RPMI8226 (cell line): ENCODE measurements around the gene ZDHHC21.
A peak's percentile ranks its signal among the peaks of the same experiment; 100 is the strongest.
"Not testable (repeated sequence)": the region's sequence is repeated elsewhere in the genome, so short reads cannot be mapped to it uniquely, and the experiment has no call there.

Experiments
- DNase-seq: peaks from one replicate; pipeline ENCODE4 v3.0.0-alpha.2; 2015

The ZDHHC21 gene

DNA sequence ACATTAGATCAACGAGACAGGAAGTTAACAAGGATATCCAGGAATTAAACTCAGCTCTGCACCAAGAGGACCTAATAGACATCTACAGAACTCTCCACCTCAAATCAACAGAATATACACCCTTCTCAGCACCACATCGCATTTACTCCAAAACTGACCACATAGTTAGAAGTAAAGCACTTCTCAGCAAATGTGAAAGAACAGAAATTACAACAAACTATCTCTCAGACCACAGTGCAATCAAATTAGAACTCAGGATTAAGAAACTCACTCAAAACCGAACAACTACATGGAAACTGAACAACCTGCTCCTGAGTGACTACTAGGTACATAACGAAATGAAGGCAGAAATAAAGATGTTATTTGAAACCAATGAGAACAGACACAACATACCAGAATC is 10.6 kb downstream of the ZDHHC21 start:
- not testable (repeated sequence) for DNase-seq

DNA sequence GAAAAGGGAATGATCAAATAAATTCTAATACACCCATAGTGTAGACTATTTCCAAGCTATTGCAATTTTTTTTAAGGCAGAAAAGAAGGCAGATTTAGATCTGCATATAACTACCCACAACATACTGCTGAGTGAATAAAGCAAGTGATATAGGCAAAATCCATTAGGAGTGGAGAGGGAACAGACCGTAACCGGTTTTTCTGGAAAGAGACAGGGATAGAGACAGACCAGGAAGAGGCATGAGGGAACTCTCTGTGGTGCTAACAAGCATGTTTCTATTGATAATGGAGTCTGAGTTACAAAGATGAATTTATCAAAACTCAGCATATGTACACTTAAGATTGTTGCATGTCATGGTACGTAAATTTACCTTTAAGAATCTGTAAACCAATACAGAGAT is 14.5 kb downstream of the ZDHHC21 start:
- DNase-seq: no peak

DNA sequence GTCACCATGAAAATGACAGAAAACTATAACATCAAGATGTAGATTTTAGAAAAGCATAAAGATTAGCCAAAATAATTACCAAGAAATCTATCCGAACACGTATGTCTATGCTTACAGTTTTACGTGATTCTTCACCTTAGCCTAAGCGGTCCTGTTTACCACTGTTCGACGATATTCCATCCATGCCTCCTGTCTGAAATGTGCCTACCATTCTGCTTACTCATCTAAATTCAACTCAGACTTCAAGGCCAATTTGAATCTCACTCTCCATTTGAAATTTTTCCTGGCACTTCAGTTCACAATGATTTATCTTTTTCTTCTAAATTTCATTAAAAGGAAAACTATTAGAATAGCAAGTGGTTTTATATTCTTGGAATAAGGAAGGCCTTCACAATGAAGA is 15.4 kb downstream of the ZDHHC21 start:
- no peak for DNase-seq

GRCh38 chr9:14677396-14677795 is 15.8 kb downstream of the ZDHHC21 start:
- no peak for DNase-seq

- no peak for DNase-seq
Measured at GRCh38 chr9:14674630-14675029, 18.6 kb downstream of the ZDHHC21 start.

DNA sequence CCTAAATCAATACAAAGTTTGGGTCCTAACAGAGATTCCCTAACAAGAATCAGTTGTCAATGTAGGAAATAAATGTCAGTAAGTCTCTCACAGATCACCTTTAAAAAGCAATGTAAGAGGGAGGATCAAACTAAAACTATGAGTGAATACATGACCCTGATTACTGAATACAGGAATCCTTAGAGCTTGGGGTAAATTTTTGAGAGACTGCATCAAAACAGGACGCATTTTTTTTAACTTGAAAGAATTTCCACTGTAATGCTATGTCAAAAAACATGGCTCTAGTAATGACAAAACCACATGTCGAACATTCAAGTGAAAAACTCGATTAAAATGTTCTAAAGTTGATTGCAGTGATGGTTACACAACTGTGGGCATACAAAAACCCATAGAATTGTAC is 21.9 kb downstream of the ZDHHC21 start:
- DNase-seq: no peak

DNA sequence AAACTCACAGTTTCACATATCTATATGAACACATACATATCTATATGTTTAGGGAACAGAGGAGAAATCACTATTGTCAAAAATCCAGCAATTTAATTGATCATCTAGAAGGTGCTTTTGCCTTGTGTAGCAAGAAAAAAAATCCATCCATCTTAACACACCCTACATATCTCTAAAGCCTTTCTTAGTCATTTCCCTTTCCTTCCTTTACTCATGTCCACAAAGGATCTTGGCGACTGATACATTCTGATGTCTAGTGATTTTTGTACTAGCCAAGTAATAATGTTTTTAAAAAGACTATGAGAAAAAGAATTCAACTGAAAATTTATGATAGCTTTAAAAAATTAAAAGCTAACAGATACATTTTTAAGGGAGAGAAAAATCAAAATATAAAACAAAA is 22.5 kb downstream of the ZDHHC21 start:
- DNase-seq: no peak

DNA sequence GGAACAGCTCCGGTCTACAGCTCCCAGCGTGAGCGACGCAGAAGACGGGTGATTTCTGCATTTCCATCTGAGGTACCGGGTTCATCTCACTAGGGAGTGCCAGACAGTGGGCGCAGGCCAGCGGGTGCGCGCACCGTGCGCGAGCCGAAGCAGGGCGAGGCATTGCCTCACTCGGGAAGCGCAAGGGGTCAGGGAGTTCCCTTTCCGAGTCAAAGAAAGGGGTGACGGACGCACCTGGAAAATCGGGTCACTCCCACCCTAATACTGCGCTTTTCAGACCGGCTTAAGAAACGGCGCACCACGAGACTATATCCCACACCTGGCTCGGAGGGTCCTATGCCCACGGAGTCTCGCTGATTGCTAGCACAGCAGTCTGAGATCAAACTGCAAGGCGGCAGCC is 29.2 kb downstream of the ZDHHC21 start:
- not testable (repeated sequence) for DNase-seq

DNA sequence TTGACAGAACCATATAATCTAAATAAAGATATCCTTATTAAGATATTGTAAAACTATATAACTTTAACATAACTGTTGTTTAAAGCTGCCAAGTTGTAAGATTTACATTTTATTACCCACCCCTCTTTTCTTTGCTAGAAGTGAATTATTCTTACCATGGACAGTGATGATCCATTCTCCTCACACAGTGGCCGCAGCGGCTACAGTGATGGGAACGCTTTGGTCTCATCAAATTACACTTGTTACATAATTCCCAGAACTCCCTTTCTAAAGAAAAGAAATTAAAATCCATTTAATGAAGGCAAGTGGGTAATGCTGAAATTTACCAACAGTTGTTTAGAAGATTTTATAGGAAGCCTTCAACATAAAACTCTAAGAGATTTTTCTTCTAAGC is 31.2 kb downstream of the ZDHHC21 start:
- DNase-seq: no peak

- peak; percentile 8 for DNase-seq
Measured at GRCh38 chr9:14661421-14662059, 31.7 kb downstream of the ZDHHC21 start.

DNA sequence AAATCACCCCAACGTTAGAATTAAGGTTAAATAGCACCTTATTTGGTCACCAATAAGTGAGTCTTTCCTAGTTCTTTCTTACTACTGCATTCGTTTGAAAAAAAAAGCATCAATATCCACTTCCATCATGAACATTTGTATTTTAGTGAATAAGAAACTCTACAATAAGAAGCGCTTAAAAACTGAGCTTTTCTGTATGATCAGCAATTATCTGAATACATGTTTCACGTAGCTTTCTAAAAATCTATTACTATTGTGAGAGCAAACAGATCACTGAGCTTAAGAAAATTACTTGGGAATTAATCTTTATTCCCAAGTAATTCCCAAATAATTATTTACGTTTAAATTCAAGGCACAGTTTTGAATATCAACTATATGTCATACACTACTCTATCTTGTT is 32.5 kb downstream of the ZDHHC21 start:
- no peak for DNase-seq

- DNase-seq: no peak
Measured at GRCh38 chr9:14654932-14655331, 38.3 kb downstream of the ZDHHC21 start.

- no peak for DNase-seq
Measured at GRCh38 chr9:14653511-14653910, 39.7 kb downstream of the ZDHHC21 start.

GRCh38 chr9:14652729-14653377 is 40.4 kb downstream of the ZDHHC21 start:
- peak; percentile 19 for DNase-seq

- DNase-seq: no peak
Measured at GRCh38 chr9:14650596-14650995, 42.6 kb downstream of the ZDHHC21 start.

DNA sequence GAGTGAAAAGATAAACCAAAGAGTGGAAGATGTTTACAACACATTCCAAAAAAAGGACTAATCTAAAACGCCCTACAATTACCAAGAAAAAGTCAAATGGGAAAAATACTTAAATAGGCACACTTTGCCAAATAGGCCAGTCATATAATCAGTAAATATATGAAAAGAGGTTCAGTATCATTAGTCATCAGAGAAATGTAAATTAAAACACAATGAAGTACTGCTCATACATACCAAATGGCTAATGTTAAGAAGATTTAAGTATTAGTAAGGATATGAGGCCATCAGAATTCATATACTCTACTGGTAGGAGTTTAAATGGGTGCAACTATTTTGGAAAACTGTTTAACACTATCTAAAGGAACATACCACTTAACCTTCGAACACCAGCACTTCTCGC is 47.6 kb downstream of the ZDHHC21 start:
- DNase-seq: no peak

- DNase-seq: no peak
Measured at GRCh38 chr9:14640967-14641366, 52.3 kb downstream of the ZDHHC21 start.

DNA sequence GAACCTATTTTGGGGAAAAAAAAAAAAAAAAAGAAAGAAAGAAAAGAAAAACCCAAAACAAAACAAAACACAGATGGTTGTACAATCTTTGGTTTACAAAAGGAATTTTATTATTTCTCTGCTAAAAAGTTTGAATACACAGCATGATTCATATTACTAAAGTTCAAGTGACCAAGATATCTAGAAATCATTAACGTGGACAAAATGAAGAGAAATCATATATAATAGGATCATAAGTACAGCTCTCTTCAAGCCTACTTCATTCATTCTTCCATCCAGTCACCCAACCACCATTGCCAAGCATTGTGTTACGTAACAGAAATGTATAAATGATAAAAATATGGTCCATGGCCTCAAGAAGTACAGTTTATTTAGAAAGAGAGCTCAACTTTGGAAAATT is 52.9 kb downstream of the ZDHHC21 start:
- no peak for DNase-seq

DNA sequence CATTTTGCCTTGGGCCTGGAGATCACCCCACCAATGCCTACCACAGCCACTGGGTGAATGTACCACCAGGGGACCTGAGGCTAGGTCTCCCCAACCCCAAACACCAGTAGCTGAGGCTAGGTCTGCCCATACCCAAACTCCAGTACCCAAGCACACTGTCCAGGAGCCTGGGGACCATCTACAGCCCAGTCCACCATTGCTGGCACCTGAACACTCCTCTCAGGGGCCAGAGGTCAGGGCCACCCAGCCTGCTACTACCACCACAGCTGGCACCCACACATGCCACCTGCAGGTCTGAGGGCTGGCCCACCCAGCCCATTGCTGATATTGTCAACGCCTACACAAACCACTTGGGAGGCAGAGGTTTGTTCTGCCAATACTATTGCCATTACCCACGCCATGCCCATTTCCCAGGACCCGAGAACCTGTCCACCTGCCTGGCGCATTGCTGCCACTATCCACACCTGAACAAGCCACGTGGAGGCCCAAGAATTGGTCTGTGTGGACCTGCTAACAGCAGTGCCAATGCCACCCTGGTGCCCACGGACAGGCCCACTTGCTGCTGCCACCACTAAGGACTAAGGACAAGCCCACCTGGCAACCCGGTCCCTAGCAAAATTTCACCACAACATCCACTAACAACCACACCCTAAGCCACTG is 59.2 kb downstream of the ZDHHC21 start:
- DNase-seq: no peak

DNA sequence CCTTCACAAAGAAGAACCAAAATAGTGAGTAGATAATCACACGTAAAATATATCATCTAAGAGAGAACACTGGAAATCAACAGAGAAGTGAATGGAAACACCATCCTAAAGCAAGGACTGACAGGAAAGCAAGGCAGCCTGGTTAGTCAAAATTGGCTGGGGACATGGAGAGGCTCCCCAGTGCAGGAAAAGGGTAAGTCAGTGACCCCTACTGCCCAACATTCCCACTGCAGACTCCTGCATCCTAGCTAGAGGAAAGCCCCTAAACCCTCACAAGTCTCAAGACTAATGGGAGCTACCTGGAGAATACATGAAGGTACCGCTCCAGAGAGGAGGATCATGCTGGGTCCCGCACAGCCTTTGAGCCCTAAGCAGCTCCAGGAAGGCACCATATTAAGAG is 60.1 kb downstream of the ZDHHC21 start:
- no peak for DNase-seq

DNA sequence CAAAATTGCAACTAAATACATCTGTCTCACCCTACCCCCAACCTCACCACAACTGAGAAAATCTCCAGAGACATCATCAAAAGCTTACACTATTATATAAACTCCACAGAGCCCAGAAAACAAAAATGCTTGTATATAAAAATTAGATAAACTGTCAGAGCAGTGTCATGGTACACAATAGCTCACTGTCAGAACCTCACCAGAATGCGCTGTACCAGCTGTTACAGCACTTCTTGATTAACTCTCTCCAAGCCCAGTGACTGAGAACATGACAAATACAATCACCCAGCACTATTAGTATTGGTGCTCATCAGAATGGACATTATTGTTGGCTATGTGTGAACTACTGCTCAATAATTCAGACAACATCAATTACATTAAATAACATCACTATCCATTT is 65.7 kb downstream of the ZDHHC21 start:
- no peak for DNase-seq

GRCh38 chr9:14618836-14619420 is 74.3 kb downstream of the ZDHHC21 start:
- no peak for DNase-seq

- peak; percentile 44 for DNase-seq
Measured at GRCh38 chr9:14616188-14616982, 76.8 kb downstream of the ZDHHC21 start.
